Omental fat pad (tissue), 4 donors: Measurements from ENCODE around the gene TEKT3. TPM values are rescaled to one million over a fixed set of nuclear protein-coding genes. Genes with fewer than 3 reads are reported as not detected.

Experiments
- ATAC-seq: fragments of 150-250 bp; one replicate; pipeline ENCODE4 v1.9.1; 2016; ENCODE audit warnings: mild to moderate bottlenecking, moderate library complexity; ENCODE audit not compliant: low FRiP score
- DNase-seq: peaks from one replicate; pipeline ENCODE4 v3.0.0-alpha.2; 2019; ENCODE audit warnings: low spot score
- total RNA-seq, 4 donors: library from RNA; depleted of rRNA; stranded (reverse); fragments of >200 nt; gene quantifications; one replicate each; pipeline ENCODE4 v1.1.0, GENCODE V29; 2016
- TF ChIP-seq, protein P1 (sequence below), 3 donors: fragments of 450-650 bp; IDR thresholded peaks; one replicate each; pipeline ENCODE4 v1.5.1; 2016 to 2017; ENCODE audit warnings: antibody characterized with exemption in 3 of 3, mild to moderate bottlenecking in 3 of 3, moderate library complexity in 2 of 3

The TEKT3 gene
- total RNA-seq, 4 donors from 2014 or later = 0.44 to 0.79 TPM; not detected in 2

DNA sequence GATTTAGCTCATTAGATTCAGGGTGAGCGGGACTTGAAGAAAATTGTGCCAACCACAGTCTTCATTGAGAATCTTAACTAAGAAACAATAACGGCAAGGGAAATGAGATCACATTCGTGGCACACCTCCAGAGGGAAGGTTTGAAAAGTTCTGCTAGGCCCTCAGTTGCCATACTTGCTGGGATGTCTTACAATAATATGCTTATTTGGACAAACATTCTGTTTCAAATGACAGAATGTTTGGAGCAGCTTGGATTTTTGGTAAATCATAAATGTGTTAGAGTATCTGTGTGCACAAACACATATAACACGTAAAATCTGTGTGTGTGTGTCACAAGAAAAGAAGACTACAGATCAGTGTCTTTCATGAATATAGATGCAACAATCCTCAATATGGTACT, 24.6 kb upstream of the TEKT3 start:
- DNase-seq (no peak), ATAC-seq (no peak)
- TF ChIP-seq, protein P1, sequence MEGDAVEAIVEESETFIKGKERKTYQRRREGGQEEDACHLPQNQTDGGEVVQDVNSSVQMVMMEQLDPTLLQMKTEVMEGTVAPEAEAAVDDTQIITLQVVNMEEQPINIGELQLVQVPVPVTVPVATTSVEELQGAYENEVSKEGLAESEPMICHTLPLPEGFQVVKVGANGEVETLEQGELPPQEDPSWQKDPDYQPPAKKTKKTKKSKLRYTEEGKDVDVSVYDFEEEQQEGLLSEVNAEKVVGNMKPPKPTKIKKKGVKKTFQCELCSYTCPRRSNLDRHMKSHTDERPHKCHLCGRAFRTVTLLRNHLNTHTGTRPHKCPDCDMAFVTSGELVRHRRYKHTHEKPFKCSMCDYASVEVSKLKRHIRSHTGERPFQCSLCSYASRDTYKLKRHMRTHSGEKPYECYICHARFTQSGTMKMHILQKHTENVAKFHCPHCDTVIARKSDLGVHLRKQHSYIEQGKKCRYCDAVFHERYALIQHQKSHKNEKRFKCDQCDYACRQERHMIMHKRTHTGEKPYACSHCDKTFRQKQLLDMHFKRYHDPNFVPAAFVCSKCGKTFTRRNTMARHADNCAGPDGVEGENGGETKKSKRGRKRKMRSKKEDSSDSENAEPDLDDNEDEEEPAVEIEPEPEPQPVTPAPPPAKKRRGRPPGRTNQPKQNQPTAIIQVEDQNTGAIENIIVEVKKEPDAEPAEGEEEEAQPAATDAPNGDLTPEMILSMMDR (IDR thresholded peaks at IDR 0.05) = no peak

DNA sequence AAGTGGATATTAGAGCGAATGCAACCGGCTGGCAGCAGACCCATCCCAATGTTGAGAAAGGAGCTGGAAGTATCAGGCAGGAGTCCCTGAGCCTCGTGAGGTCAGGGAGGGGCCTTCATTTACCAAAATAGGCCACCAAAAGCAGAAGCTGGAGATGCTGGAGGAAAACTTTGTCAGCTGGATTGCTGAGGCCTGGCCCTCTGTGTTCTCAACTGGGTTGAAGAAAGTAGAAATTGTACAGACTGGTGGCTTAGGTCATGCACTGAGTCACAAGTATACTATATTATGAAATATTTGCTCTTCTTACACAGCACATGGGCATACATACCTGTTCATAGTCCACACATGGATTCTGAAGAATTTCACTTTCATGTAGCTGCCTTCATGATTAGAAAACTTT, 23.2 kb upstream of the TEKT3 start:
- TF ChIP-seq, protein P1 (IDR thresholded peaks at IDR 0.05) = no peak
- DNase-seq (no peak), ATAC-seq (no peak)

DNA sequence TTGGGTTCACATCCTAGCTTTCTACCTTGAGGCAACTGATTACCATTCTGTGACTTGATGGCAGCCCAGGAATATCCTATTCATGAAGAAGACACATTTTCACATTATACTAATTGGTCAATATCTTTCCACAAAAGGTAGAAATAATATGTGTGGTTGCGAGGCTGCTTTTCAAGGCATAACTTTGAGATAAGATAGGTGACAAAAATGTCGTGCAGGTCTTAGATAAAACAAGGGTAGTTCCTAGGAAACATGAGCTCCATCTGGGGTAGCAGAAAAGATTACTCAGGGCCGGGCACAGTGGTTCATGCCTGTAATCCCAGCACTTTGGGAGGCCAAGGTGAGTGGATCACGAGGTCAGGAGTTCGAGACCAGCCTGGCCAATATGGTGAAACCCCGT, 22.3 kb upstream of the TEKT3 start:
- no peak for ATAC-seq

DNA sequence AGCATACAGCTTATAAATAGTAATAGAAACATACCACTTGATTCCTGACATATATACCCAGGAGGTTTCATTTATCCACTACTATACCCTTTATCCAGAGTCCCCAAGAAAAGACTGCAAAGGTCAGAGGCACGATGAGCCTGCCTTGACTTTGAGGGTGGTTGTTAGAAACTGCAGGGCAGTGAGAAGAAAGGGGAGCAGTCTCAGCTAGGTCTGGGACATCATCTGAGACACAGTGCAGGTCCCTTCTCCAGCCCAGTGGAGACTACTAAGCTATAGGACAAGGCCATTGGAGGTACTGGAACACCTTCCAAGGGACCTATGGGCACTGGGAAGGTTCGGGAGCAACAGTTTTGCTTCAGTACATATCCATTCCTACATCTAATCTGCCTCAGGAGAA, 20.2 kb upstream of the TEKT3 start:
- no peak for ATAC-seq
- TF ChIP-seq, protein P1 (IDR thresholded peaks at IDR 0.05) = no peak
- no peak for DNase-seq

More for the DNA sequence above, 22.3 kb upstream of the TEKT3 start:
- no peak for DNase-seq
- TF ChIP-seq, protein P1 (IDR thresholded peaks at IDR 0.05) = no peak

DNA sequence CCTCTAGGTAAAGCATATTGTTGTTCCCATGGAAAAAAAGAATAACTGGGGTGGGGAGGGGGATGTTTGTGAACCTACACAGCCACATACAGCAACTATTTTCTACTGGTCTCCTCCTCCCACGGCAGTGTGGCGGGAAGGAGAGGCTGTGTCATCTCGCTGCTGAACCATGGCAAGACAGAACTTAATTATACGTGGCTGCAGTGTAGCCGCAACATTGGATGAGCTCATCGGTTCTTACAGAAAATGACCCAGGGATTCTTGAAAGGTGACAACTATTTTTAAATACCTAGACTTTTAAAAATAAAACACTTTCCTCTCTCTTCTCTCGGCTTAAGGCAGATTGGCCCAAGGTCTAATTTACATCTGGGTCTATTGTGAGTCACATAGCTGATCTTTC, 19.8 kb upstream of the TEKT3 start:
- TF ChIP-seq, protein P1 (IDR thresholded peaks at IDR 0.05) = no peak
- DNase-seq (no peak), ATAC-seq (no peak)

DNA sequence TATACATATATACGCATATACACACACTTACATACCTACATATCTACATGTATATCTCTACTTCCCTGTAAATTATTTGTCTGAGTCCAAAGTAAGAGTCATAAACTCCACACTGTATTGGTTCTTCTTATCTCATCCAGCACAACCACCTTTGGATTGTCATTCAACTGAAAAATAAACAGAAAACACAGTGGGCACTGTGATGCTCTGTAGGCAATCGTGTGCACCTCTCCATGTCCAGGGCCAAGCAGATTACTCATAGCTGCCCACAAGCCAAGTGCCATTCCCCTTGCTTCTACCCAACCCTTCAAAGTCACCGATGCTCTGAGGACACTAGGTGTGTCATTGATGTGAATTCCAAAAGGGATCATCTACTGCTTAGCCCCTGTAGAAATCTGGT, 12.9 kb upstream of the TEKT3 start:
- no peak for ATAC-seq
- no peak for DNase-seq
- TF ChIP-seq, protein P1 (IDR thresholded peaks at IDR 0.05) = no peak

DNA sequence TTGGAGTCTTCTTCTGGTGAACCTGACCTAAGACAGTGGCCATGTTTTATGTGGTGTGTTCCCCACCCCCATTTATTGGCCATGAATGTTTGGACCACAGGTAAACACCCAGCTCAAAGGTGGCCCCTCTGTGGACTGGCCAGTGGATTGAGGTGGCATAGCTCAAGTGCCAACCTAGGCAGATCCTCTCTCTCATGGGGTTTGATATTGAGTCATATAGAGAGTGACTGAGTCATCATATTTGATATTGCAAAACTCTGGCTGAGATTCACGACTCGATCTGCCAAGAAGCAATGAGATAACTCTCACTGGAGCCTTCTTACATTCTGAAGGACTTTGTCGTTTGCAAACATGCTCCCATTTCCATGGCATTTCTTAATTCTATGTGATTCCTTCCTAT, 10.5 kb upstream of the TEKT3 start:
- TF ChIP-seq, protein P1 (IDR thresholded peaks at IDR 0.05) = no peak
- DNase-seq (no peak), ATAC-seq (peak; percentile 95)
